GM19043 (cell line): ENCODE results near the gene MAGI1.
"Not testable (repeated sequence)": the region's sequence is repeated elsewhere in the genome, so short reads cannot be mapped to it uniquely, and the experiment has no call there.

Source experiments
- ATAC-seq: cut with Tn5 transposase; IDR thresholded peaks from one replicate; pipeline ENCODE4 v1.9.1; 2021; ENCODE audit warnings: low read depth; ENCODE audit not compliant: unreplicated experiment

MAGI1 gene

DNA sequence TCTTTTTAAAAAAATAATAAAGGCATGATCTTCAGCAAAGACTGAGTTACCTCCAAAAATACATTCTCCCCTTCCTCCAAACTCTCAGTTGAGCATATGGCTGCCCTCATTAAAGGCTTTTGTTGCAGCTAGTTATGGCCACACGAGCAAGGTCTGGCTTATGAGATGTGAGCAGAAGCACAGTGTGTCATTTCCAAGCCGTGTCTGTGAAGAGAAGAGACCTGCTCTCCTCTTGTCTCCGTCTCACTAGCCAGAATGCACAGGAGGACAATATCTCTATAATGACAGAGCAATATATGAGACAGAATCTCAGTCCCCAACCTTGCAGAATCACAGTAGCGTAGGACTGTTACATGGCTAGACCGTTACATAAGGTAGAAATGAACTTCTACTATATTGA, 152.3 kb downstream of the MAGI1 start:
- no peak for ATAC-seq

DNA sequence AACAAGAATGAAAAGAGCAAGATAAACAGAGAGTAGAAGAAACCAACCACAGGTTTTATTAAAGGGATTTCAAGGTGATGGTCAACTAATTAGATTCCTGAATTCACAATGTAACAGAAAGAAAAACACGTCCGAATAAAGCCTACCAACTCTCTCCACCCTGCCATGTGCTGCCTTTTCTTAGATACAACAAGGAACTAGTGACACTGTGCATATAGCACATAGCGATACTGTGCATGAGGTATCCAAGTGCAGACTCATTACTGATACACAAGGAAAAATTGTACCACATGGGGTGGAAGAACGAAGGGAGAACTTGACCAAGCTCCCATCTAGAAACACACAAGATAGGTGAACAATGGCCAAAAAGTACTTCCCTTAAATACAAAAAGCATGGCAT, 154.6 kb downstream of the MAGI1 start:
- ATAC-seq: no peak

- ATAC-seq: no peak
These were observed 155.1 kb downstream of the MAGI1 start for GRCh38 chr3:65883613-65884012.

- ATAC-seq: no peak
These were observed 158.4 kb downstream of the MAGI1 start for GRCh38 chr3:65880350-65880749.

DNA sequence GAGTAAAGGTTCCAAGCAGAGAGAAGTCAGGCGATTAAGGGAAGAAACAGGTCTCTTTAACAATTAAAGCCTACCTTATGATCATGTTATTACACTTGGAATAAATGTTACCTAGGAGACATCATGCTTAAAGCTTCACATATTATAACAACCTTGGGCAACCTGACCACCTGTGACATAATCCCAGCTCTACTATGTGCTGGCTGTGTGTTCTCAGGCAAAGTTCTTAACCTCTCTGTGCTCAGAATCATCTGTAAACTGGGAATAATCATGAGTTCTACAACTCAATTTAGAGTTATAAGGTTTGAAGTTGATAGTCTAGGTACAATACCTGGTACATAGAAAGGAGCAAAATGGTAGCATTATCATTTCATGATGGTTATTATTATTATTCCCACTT, 159.3 kb downstream of the MAGI1 start:
- no peak for ATAC-seq

DNA sequence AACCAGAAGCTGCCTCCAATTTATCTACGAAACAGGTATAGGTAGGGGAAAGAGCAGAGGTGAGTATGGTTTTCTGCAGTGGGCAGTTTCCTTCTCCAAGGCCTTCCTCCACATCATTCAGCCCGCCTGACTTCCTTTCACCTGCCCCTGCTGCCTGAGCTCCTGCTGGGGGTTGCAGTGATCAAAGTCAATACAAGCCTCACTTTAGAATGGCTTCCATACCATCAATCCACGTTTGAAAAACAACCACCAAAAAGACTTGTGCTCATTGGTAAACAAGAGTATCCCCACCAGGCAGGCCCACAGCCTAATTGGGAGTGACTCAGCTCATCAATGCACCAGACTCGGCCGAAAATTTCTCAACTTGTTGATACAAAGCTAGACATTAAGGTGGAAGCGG, 159.9 kb downstream of the MAGI1 start:
- no peak for ATAC-seq

- no peak for ATAC-seq
These were observed 161.6 kb downstream of the MAGI1 start for GRCh38 chr3:65877160-65877559.

DNA sequence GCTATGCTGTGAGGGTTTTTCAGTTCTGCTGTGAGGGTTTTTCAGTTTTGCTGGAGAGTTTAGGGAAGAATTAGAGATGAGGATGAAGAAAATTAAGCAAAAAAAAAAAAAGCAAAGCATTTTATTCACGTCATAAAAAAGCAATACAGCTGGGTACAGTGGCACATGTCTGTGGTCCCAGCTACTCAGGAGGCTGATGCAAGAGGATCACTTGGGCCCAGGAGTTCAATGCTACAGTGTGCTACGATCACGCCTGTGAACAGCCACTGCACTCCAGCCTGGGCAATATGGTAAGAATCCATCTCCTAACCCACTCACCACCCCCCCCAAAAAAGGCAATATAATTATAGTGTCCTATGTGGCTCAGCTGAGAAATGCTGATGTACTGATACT, 162.7 kb downstream of the MAGI1 start:
- ATAC-seq: no peak

DNA sequence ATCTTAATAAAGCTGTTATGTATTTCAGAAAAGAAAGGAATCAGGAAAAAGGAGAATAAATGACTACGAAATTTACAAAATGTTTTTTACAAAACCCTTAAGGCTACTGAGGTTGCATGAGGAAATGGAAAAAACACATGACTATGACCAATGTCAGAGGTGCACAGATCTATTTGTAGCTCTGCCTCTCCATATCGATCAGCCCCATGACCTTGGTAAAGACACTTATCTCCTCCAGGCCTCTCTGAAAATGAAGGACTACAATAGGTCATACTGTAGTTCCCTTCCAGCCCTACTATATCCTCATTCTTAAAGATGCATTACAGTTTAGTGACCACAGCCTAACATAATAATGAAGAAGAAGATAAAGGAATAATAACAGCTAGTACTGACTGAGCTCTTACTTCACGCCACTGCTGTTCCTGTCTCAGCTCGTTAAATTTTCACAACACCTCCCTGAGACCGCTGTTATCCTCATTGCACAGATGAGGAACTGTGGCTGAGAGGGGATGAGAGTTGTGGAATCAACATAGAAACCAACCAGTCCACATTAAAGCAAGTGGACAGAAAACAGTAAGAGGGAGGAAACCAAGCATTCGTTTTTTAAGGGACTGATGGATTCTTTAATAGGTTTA, 163.2 kb downstream of the MAGI1 start:
- ATAC-seq: no peak

- ATAC-seq: no peak
These were observed 164.8 kb downstream of the MAGI1 start for GRCh38 chr3:65873869-65874268.

- ATAC-seq: no peak
These were observed 165.7 kb downstream of the MAGI1 start for GRCh38 chr3:65873028-65873427.

GRCh38 chr3:65871305-65872141, 167.2 kb downstream of the MAGI1 start:
- no peak for ATAC-seq

GRCh38 chr3:65869798-65870197, 168.9 kb downstream of the MAGI1 start:
- no peak for ATAC-seq

GRCh38 chr3:65867463-65868210, 171.1 kb downstream of the MAGI1 start:
- no peak for ATAC-seq

DNA sequence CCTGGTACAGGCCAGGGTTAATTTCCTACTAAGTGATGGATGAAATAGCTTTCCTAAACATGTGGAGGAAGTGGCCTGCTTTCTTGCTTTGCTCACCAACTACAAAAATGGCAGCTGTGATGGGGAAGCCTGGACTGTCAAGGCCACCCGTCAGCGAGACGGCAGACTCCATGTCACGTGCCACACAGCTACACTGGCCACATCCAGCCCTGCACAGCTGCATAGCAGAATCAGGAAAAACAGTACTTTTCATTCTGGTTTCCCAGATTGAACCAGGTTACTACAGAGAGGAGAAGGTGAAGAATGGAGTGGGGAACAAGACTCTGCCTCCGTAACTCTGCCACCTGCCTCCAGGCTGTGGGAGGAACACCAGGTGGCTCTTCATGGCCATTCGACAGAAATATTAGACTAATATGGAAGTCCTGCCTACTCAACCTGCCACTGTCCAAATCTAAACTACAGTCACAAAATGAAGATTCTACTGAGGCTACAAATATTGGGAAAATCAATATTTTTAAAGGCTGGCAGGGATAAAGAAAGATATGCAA, 174.3 kb downstream of the MAGI1 start:
- no peak for ATAC-seq

GRCh38 chr3:65861718-65862117, 177.0 kb downstream of the MAGI1 start:
- ATAC-seq: no peak

DNA sequence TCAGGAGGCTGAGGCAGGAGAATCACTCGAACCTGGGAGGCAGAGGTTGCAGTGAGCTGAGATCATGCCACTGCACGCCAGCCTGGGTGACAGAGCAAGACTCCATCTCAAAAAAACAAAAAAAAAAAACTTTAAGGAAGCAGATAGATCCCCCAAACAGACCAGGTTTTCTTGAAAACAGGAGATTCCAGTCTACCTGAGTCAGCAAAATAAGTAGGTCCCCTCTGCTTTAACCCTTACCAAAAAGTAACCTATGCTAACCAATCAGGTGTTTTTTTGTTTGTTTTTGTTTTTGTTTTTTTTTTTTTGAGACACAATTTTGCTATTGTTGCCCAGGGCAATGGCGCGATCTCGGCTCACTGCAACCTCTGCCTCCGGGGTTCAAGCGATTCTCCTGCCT, 179.1 kb downstream of the MAGI1 start:
- not testable (repeated sequence) for ATAC-seq

DNA sequence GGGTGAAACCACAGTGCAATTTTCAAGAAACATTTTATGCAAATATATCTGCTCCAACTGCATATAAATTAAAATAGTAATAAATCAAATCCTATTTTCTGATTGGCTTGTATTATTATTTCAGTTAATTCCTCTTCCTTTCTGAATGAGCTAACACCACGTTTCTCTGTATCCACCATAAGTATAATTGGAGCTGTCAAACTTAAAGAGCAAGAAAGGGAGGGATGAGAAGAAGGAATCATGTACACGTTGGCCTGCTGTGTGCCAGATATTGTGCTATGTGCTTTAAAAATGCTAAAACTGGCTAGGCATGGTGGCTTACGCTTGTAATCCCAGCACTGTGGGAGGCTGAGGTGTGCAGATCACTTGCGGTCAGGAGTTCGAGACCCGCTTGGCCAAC, 180.0 kb downstream of the MAGI1 start:
- no peak for ATAC-seq

DNA sequence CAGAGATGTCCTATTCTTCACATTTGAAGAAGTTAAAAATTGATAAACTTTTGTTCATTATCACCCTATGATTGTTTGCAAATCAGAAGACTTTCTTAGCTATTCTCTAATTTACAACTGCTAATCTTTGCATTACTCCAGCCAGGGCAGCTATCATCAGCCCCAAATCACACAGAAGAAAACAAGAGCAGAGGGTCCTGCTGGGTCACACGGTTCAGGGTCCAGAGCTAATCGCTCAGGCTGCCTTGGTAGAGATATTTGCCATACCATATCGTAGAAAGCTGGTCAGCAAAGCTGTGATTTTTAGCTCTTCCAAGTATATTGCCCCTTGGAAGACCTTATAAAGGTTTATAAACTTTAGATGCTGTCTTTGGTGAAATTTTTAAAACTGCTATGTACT, 181.4 kb downstream of the MAGI1 start:
- ATAC-seq: no peak

DNA sequence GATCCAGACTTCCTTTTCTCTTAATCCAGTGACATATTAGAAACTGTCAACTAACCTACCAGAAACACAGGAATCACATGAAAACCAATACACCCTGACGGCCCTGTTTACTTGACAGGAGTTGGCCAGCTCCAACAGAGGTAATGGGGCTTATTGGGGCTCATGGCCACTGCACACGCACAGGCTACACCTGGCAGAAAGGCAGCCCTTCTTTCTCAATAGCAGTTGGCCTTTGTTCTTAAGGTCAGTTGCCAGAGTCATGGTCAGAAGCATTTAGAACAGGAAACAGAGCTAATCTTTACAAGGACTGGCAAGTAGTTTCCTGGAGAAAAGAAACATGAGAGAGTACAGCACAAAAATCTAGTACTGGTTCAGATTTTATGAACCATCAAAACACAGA, 181.8 kb downstream of the MAGI1 start:
- no peak for ATAC-seq

- no peak for ATAC-seq
These were observed 183.2 kb downstream of the MAGI1 start for GRCh38 chr3:65855370-65856100.
